HepG2 (cell line): ENCODE measurements around the gene PDZD7. TPM values are rescaled to one million over a fixed set of nuclear protein-coding genes. Genes with fewer than 3 reads are reported as not detected.

ENCODE experiments used
- AHR ChIP-seq: IDR thresholded peaks from 2 replicates; pipeline ENCODE4 v1.6.1; 2018; ENCODE audit warnings: missing genetic modification reagents, missing compliant biosample characterization
- BATF2 ChIP-seq: sonication (generic); formaldehyde crosslinking; IDR thresholded peaks from 2 replicates; pipeline ENCODE4 v1.8.0; 2022; ENCODE audit warnings: mild to moderate bottlenecking, missing genetic modification reagents, moderate library complexity
- RBM22 ChIP-seq: fragments of 200-400 bp; formaldehyde crosslinking; optimal IDR thresholded peaks from 2 replicates; pipeline ENCODE3; 2017; ENCODE audit warnings: mild to moderate bottlenecking, low read length, moderate library complexity
- RXRA ChIP-seq: sonication (generic); formaldehyde crosslinking; IDR thresholded peaks from 2 replicates; pipeline ENCODE4 v1.5.1; 2020; ENCODE audit warnings: missing genetic modification reagents
- SNAPC4 ChIP-seq: sonication (generic); formaldehyde crosslinking; IDR thresholded peaks from 2 replicates; pipeline ENCODE4 v1.4.0; 2020; ENCODE audit warnings: mild to moderate bottlenecking, missing genetic modification reagents
- SRF ChIP-seq: IDR thresholded peaks from 2 replicates; pipeline ENCODE4 v1.6.1; 2011; ENCODE audit warnings: mild to moderate bottlenecking, low read depth, low read length, moderate library complexity
- ZMYM3 ChIP-seq: sonication (generic); formaldehyde crosslinking; IDR thresholded peaks from 2 replicates; pipeline ENCODE4 v1.5.1; 2020; ENCODE audit warnings: mild to moderate bottlenecking, missing genetic modification reagents
- ZMYM4 ChIP-seq: sonication (generic); formaldehyde crosslinking; IDR thresholded peaks from 2 replicates; pipeline ENCODE4 v1.8.1; 2023; ENCODE audit warnings: mild to moderate bottlenecking, missing genetic modification reagents
- ZNF10 ChIP-seq: sonication (generic); formaldehyde crosslinking; IDR thresholded peaks from 2 replicates; pipeline ENCODE4 v1.4.0; 2020; ENCODE audit warnings: mild to moderate bottlenecking, low read depth, missing genetic modification reagents, borderline replicate concordance
- ZNF343 ChIP-seq: sonication (generic); formaldehyde crosslinking; IDR thresholded peaks from 2 replicates; pipeline ENCODE4 v1.4.0; 2020; ENCODE audit warnings: mild to moderate bottlenecking, missing genetic modification reagents
- ZNF737 ChIP-seq: sonication (generic); formaldehyde crosslinking; IDR thresholded peaks from 2 replicates; pipeline ENCODE4 v1.5.0; 2020; ENCODE audit warnings: missing genetic modification reagents, mild to moderate bottlenecking, borderline replicate concordance
- ZNF879 ChIP-seq: sonication (generic); formaldehyde crosslinking; IDR thresholded peaks from 2 replicates; pipeline ENCODE4 v1.8.1; 2023; ENCODE audit warnings: missing genetic modification reagents
- ZSCAN22 ChIP-seq: sonication (generic); formaldehyde crosslinking; IDR thresholded peaks from 2 replicates; pipeline ENCODE4 v1.4.0; 2020; ENCODE audit warnings: mild to moderate bottlenecking, missing genetic modification reagents
- polyA plus RNA-seq, 8 experiments: library from polyadenylated mRNA; depleted of rRNA in 3 of 8; stranded (reverse) in 7 of 8; unstranded in 1 of 8; fragments of >200 nt; fragmentation: Illumina TruSeq in 4 of 8; extraction: Trizol in 4 of 8; gene quantifications; 2 replicates each; pipeline versions ENCODE4 v1.2.1 to v1.2.3, GENCODE V29; 2011 to 2016; ENCODE audit warnings: low read depth in 4 of 8, missing spikeins in 1 of 8, mixed read lengths in 1 of 8; ENCODE audit not compliant: insufficient read depth in 1 of 8
- total RNA-seq, 5 experiments: library from RNA; depleted of rRNA; stranded (reverse); fragments of >200 nt; fragmentation: Illumina TruSeq; extraction: Trizol; gene quantifications; 2 replicates each; pipeline ENCODE4 v1.2.3, GENCODE V29; 2016; ENCODE audit warnings: low read depth in 1 of 5
- TF ChIP-seq, protein P1 (sequence below): IDR thresholded peaks from 2 replicates; pipeline ENCODE4 v1.6.1; 2016; ENCODE audit warnings: low read depth
- TF ChIP-seq, protein P2 (sequence below): sonication (generic); formaldehyde crosslinking; IDR thresholded peaks from 2 replicates; pipeline ENCODE4 v1.9.0; 2021; ENCODE audit warnings: missing genetic modification reagents, borderline replicate concordance
- TF ChIP-seq, protein P3 (sequence below): sonication (generic); formaldehyde crosslinking; IDR thresholded peaks from 2 replicates; pipeline ENCODE4 v1.4.0; 2020; ENCODE audit warnings: missing genetic modification reagents, borderline replicate concordance

PDZD7 gene
- total and polyA plus RNA-seq, 2 of the 13 experiments (the other 11 are each of a cell fraction or from before 2014, with no cell fraction given), result 0.58 to 0.73 TPM

- TF ChIP-seq, protein P1, sequence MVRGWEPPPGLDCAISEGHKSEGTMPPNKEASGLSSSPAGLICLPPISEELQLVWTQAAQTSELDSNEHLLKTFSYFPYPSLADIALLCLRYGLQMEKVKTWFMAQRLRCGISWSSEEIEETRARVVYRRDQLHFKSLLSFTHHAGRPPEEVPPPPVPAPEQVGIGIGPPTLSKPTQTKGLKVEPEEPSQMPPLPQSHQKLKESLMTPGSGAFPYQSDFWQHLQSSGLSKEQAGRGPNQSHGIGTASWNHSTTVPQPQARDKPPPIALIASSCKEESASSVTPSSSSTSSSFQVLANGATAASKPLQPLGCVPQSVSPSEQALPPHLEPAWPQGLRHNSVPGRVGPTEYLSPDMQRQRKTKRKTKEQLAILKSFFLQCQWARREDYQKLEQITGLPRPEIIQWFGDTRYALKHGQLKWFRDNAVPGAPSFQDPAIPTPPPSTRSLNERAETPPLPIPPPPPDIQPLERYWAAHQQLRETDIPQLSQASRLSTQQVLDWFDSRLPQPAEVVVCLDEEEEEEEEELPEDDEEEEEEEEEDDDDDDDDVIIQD (CRISPR knock-in tag), result no peak
- TF ChIP-seq ZNF879 (CRISPR knock-in tag) (peak; percentile 20; the same call in 1 of the 2 replicates), RBM22 (no peak), AHR (CRISPR knock-in tag) (no peak), SNAPC4 (CRISPR knock-in tag) (no peak), ZNF10 (CRISPR knock-in tag) (peak; percentile 36; the same call in 1 of the 2 replicates), RXRA (peak; percentile 81; the same call in 1 of the 2 replicates), BATF2 (peak; percentile 81), ZNF343 (peak; percentile 74; the same call in 1 of the 2 replicates), SRF (no peak), ZNF737 (CRISPR knock-in tag) (no peak), ZMYM4 (CRISPR knock-in tag) (no peak; the same call in 1 of the 2 replicates), ZSCAN22 (CRISPR knock-in tag) (no peak), ZMYM3 (CRISPR knock-in tag) (peak; percentile 25; the same call in 1 of the 2 replicates)
- TF ChIP-seq, protein P2, sequence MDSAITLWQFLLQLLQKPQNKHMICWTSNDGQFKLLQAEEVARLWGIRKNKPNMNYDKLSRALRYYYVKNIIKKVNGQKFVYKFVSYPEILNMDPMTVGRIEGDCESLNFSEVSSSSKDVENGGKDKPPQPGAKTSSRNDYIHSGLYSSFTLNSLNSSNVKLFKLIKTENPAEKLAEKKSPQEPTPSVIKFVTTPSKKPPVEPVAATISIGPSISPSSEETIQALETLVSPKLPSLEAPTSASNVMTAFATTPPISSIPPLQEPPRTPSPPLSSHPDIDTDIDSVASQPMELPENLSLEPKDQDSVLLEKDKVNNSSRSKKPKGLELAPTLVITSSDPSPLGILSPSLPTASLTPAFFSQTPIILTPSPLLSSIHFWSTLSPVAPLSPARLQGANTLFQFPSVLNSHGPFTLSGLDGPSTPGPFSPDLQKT (CRISPR knock-in tag), result no peak
- TF ChIP-seq, protein P3, sequence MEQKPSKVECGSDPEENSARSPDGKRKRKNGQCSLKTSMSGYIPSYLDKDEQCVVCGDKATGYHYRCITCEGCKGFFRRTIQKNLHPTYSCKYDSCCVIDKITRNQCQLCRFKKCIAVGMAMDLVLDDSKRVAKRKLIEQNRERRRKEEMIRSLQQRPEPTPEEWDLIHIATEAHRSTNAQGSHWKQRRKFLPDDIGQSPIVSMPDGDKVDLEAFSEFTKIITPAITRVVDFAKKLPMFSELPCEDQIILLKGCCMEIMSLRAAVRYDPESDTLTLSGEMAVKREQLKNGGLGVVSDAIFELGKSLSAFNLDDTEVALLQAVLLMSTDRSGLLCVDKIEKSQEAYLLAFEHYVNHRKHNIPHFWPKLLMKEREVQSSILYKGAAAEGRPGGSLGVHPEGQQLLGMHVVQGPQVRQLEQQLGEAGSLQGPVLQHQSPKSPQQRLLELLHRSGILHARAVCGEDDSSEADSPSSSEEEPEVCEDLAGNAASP, result peak; percentile 37
These were observed 30.2 kb upstream of the PDZD7 start (continued) for GRCh38 chr10:101060951-101061623.
